GM18520 (cell line): ENCODE data around the gene CCDC181.
"Not testable (repeated sequence)": the region's sequence is repeated elsewhere in the genome, so short reads cannot be mapped to it uniquely, and the experiment has no call there.

Experiments used
- ATAC-seq: cut with Tn5 transposase; IDR thresholded peaks from one replicate; pipeline ENCODE4 v1.9.1; 2021; ENCODE audit not compliant: unreplicated experiment

Gene CCDC181

GRCh38 chr1:169427081-169427641 lies at the start of gene CCDC181:
CCDC181 (minus strand) TSS chr1:169427474; CDS start chr1:169424927, 2,547 bp downstream.
- peak; percentile 74 for ATAC-seq

DNA sequence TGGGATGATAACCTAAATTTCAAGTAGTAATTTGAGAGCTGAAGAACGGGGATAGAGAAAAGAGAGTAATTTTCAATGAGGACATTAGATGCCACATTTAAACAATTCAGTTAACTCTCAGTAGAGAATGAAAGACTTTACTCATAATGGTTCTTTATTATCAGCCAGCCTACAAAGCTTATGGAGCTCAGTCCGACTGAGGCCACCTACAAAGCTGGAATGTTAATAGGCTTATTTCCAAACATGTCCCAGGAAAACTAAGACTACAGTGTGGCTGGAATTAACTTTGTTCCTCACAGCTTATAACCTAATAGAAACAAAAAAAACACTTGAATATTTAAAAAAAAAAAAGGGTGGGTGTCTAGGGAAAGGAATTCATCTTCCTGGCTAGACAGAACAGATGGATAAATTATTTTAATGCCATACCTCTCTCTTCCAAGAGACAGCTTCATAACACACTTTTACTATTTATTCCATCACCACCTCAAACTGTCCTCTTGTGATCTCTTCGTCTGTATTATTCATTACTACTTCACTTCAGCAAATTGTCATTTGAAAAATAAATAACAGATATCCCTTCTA lies 48.6 kb upstream of the CCDC181 start:
- ATAC-seq: no peak

GRCh38 chr1:169474302-169474995 lies 47.2 kb upstream of the CCDC181 start:
- ATAC-seq: no peak

GRCh38 chr1:169473347-169473746 lies 46.1 kb upstream of the CCDC181 start:
- ATAC-seq: no peak

DNA sequence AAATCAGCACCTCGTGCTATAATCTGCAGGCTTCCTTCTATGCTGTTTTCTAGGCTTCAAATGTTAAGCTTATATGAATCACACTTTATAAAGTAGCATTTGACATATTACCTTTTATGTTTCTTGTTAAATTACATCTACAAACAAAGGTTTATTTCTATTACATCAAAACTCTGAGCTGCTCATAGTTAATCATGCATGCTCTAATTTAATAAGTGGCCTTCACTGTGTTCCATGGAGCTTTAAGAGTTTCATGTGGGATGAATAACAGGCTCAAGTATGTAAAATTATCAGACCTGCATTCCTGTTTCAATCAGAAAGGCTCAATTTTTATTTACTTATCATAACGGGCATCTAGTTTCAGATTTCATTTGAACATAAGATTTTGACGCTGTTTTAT lies 45.5 kb upstream of the CCDC181 start:
- ATAC-seq: no peak

GRCh38 chr1:169468982-169469381 lies 41.7 kb upstream of the CCDC181 start:
- ATAC-seq: no peak

- ATAC-seq: no peak
These were observed 39.3 kb upstream of the CCDC181 start for GRCh38 chr1:169466259-169467230.

DNA sequence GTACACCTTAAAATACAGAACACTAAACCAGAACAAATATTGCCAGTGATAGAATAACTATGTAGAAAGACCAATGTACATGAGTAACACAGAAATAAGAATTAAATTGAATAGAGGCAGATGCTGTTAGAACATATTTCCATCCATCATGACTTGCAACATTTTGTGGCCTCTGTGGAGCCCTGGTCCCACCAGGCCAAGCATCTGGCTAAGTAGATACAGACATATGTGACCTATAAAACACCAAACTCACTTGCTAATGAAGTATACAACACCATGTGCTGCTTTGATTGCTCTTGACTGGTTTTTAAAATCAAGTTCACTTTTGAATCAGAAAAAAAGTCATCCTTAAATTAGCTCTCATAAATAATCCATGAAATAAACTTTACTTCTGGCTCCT lies 38.0 kb upstream of the CCDC181 start:
- no peak for ATAC-seq

- no peak for ATAC-seq
These were observed 35.1 kb upstream of the CCDC181 start for GRCh38 chr1:169462385-169462784.

DNA sequence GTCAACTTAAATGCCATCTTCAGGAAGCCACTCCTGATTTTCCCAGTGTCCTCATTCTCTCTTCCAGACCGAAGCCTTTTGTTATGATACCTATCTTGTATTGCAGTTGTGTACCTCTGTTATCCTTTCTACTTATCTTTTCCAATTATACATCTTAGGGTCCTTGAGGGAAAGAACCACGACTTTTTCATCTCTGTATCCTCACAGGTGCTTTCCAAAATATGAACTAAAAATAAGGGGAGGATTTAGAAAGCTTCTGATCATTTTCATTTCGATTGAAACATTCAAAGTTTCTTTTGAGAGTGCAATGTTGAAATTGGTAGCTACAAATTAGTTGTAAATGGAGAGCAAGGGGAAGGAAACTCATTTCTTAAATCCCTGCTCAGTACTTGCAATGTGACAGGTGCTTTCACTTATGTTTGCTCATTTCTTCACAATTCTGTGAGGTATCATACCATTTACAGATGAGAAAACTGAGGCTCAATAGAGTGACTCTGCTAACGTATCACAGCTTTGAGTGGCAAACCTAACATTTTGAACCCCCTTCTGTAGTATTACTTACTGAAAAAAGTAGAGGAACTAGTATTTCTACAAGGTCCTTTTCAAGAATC lies 34.2 kb upstream of the CCDC181 start:
- ATAC-seq: no peak

GRCh38 chr1:169460191-169460833 lies 33.0 kb upstream of the CCDC181 start:
- no peak for ATAC-seq

DNA sequence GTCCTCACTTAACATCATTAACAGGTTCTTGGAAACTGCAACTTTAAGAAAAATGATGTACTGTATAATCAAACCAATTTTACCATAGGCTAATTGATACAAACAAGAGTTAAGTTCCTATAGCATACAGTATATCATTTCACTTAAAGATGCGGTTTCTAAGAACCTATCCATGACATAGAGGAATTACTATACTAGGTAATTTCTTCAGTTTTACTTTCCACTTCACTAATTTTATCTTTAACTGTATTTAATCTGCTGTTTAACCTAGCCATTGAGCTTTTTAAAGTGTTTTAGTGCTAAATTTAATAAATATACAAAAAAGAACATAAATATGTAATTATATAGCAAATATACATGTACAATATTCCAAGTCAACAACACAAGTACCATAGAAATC lies 30.2 kb upstream of the CCDC181 start:
- no peak for ATAC-seq

DNA sequence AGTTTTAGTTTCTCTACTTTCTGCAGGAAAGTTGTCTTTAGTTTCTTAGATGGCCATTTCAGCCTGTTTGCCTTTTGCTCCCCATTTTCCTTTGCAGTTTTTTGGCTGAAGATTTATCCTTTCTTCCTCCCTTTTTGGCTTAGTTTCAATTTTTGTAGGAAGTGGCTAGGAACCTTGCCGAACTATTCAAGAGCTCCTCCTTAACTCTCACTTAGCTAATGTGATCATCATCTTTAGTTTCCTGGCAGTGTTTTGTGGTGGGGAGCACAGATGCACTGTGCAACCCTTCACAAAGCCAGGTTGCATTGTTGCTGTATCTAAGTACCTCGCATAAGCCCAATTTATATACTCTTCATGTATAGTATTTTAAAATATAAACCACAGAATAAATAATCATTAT lies 28.8 kb upstream of the CCDC181 start:
- no peak for ATAC-seq

DNA sequence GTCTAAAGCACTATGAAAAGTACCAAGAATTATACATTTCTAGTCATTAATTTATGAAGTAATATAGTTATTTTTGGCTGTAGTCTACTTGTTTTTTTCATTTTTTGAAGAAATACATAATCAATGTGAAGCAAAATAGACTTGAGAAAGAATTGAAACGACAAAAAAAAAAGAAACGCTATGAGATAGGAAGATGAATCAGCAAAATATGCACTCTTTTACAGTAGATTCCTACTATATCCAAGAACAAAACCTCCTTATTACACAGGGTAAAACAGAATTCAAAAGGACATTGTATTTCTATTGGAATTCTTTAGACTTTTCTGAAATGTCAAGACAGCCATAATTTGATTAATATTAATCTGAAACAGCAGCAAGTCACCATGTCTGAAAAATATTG lies 25.6 kb upstream of the CCDC181 start:
- ATAC-seq: no peak

GRCh38 chr1:169451218-169451824 lies 24.0 kb upstream of the CCDC181 start:
- no peak for ATAC-seq

- no peak for ATAC-seq
These were observed 16.6 kb upstream of the CCDC181 start for GRCh38 chr1:169443923-169444322.

GRCh38 chr1:169426174-169426705 lies 1.0 kb downstream of the CCDC181 start:
- ATAC-seq: no peak

DNA sequence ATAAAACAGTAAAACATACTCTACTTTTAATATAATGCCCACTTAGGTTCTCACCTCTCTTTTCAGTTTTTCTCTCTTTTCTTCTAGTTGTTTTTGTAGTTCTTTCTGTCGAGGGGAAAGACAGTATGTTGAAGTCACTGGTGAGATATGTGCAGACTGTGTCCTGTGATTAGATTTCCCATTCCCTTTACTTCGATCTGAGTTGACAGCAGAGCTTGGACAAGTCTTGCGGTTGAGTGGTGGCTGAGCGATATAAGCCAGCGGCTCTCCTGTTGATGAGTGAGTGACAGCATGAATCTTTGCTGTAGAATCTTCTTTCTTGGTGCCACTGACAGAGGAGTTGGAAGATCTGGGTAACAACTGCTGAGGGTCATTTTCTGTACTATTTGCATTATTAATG lies 6.0 kb downstream of the CCDC181 start:
- no peak for ATAC-seq

GRCh38 chr1:169414952-169415351 lies 12.3 kb downstream of the CCDC181 start:
- no peak for ATAC-seq

DNA sequence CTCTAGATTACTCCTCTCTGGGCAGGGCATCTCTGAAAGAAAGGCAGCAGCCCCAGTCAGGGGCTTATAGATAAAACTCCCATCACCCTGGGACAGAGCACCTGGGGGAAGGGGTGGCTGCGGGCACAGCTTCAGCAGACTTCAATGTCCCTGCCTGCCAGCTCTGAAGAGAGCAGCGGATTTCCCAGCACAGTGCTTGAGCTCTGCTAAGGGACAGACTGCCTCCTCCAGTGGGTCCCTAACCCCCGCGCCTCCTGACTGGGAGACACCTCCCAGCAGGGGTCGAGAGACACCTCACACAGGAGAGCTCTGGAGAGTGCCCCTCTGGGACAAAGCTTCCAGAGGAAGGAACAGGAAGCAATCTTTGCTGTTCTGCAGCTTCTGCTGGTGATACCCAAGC lies 18.9 kb downstream of the CCDC181 start:
- ATAC-seq: not testable (repeated sequence)
